DOHH2 (cell line): Measurements from ENCODE around the gene GAB3.

Experiments
- EZH2phosphoT487 ChIP-seq: fragments of 200-600 bp; sonication (generic); IDR thresholded peaks from 2 replicates; pipeline ENCODE4 v1.6.1; 2017; ENCODE audit warnings: borderline replicate concordance, mild to moderate bottlenecking, antibody characterized with exemption, low read length, moderate library complexity, mixed read lengths
- TF ChIP-seq, protein P1 (sequence below): fragments of 200-600 bp; sonication (generic); IDR thresholded peaks from one replicate; pipeline ENCODE4 v1.5.1; 2014; ENCODE audit warnings: antibody characterized with exemption, mild to moderate bottlenecking, low read depth, low read length; ENCODE audit not compliant: poor library complexity, severe bottlenecking

DNA sequence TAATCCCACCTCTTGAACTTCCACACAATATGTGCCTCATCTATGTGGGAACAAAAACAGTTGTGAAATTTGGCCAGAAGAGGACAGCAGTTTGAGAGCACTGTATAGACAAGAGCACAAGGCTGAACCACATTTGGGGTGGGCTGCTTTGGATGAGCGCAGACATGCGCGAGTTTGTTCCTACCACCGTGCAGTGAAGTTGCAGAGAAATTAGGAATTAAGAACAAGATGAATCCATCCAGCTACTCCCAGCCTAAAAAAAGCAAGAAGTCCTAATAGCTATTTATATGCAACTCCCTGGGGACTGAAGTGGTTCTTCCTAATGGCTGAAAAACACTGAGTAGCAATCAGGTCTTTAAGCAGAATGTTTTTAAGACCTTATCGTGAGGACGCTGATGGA lies 1.0 kb downstream of the GAB3 start:
- TF ChIP-seq, protein P1, sequence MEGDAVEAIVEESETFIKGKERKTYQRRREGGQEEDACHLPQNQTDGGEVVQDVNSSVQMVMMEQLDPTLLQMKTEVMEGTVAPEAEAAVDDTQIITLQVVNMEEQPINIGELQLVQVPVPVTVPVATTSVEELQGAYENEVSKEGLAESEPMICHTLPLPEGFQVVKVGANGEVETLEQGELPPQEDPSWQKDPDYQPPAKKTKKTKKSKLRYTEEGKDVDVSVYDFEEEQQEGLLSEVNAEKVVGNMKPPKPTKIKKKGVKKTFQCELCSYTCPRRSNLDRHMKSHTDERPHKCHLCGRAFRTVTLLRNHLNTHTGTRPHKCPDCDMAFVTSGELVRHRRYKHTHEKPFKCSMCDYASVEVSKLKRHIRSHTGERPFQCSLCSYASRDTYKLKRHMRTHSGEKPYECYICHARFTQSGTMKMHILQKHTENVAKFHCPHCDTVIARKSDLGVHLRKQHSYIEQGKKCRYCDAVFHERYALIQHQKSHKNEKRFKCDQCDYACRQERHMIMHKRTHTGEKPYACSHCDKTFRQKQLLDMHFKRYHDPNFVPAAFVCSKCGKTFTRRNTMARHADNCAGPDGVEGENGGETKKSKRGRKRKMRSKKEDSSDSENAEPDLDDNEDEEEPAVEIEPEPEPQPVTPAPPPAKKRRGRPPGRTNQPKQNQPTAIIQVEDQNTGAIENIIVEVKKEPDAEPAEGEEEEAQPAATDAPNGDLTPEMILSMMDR, result no peak
- no peak for TF ChIP-seq EZH2phosphoT487
